HepG2 (cell line): Measurements from ENCODE around the gene SNRNP48. TPM values are rescaled to one million over a fixed set of nuclear protein-coding genes. Genes with fewer than 3 reads are reported as not detected.

Experiments used
- AGO2 ChIP-seq: fragments of 200-400 bp; formaldehyde crosslinking; optimal IDR thresholded peaks from 2 replicates; pipeline ENCODE3; 2017; ENCODE audit warnings: mild to moderate bottlenecking, low read depth, low read length, moderate library complexity
- EHMT2 ChIP-seq: fragments of 200-600 bp; sonication (generic); IDR thresholded peaks from 2 replicates; pipeline ENCODE4 v1.7.0; 2017; ENCODE audit warnings: antibody characterized with exemption, low read depth, low read length, borderline replicate concordance
- FOXO1 ChIP-seq: sonication (generic); formaldehyde crosslinking; IDR thresholded peaks from 2 replicates; pipeline ENCODE4 v1.4.0; 2020; ENCODE audit warnings: missing genetic modification reagents
- GATAD1 ChIP-seq: IDR thresholded peaks from 2 replicates; pipeline ENCODE4 v1.6.1; 2016; ENCODE audit warnings: missing genetic modification reagents, missing compliant biosample characterization
- JUND ChIP-seq: sonication (generic); formaldehyde crosslinking; IDR thresholded peaks from 2 replicates; pipeline ENCODE4 v1.8.0; 2022; ENCODE audit warnings: mild to moderate bottlenecking, missing genetic modification reagents
- KMT2A ChIP-seq: sonication (generic); formaldehyde crosslinking; IDR thresholded peaks from 2 replicates; pipeline ENCODE4 v1.4.0; 2020; ENCODE audit warnings: missing genetic modification reagents
- MBNL3 ChIP-seq: fragments of 250-450 bp; sonication (Bioruptor Pico); conservative IDR thresholded peaks from 2 replicates; pipeline ENCODE4 v1.8.0; 2022; ENCODE audit warnings: mild to moderate bottlenecking, inconsistent platforms
- MLXIP ChIP-seq: sonication (generic); formaldehyde crosslinking; IDR thresholded peaks from 2 replicates; pipeline ENCODE4 v1.9.0; 2021; ENCODE audit warnings: missing genetic modification reagents, borderline replicate concordance
- NCOA2 ChIP-seq: sonication (generic); formaldehyde crosslinking; IDR thresholded peaks from 2 replicates; pipeline ENCODE4 v1.8.0; 2022; ENCODE audit warnings: inconsistent platforms
- NFYB ChIP-seq: sonication (generic); formaldehyde crosslinking; IDR thresholded peaks from 2 replicates; pipeline ENCODE4 v1.4.0; 2020; ENCODE audit warnings: missing genetic modification reagents
- PCBP1 ChIP-seq: fragments of 200-400 bp; formaldehyde crosslinking; IDR thresholded peaks from 2 replicates; pipeline ENCODE4 v1.6.1; 2017; ENCODE audit warnings: mild to moderate bottlenecking, low read depth, low read length, borderline replicate concordance
- RBAK ChIP-seq: sonication (generic); formaldehyde crosslinking; IDR thresholded peaks from 2 replicates; pipeline ENCODE4 v1.5.1; 2020; ENCODE audit warnings: mild to moderate bottlenecking, missing genetic modification reagents
- SMAD9 ChIP-seq: sonication (generic); formaldehyde crosslinking; IDR thresholded peaks from 2 replicates; pipeline ENCODE4 v1.5.1; 2020; ENCODE audit warnings: mild to moderate bottlenecking, missing genetic modification reagents
- TARDBP ChIP-seq: sonication (generic); formaldehyde crosslinking; IDR thresholded peaks from 2 replicates; pipeline ENCODE4 v1.8.0; 2022; ENCODE audit warnings: mild to moderate bottlenecking, missing genetic modification reagents
- TOPORS ChIP-seq: sonication (generic); formaldehyde crosslinking; IDR thresholded peaks from 2 replicates; pipeline ENCODE4 v1.8.0; 2023; ENCODE audit warnings: mild to moderate bottlenecking, missing genetic modification reagents
- ZNF143 ChIP-seq: sonication (generic); formaldehyde crosslinking; IDR thresholded peaks from 2 replicates; pipeline ENCODE4 v1.4.0; 2020; ENCODE audit warnings: missing genetic modification reagents
- ZNF274 ChIP-seq: sonication (generic); formaldehyde crosslinking; IDR thresholded peaks from 2 replicates; pipeline ENCODE4 v1.5.1; 2020; ENCODE audit warnings: mild to moderate bottlenecking, missing genetic modification reagents
- ZNF292 ChIP-seq: sonication (generic); formaldehyde crosslinking; IDR thresholded peaks from 2 replicates; pipeline ENCODE4 v1.8.1; 2022; ENCODE audit warnings: mild to moderate bottlenecking, low read depth, missing genetic modification reagents, borderline replicate concordance
- ZNF556 ChIP-seq: sonication (generic); formaldehyde crosslinking; IDR thresholded peaks from 2 replicates; pipeline ENCODE4 v1.4.0; 2020; ENCODE audit warnings: mild to moderate bottlenecking, missing genetic modification reagents, borderline replicate concordance
- ZSCAN31 ChIP-seq: sonication (generic); formaldehyde crosslinking; IDR thresholded peaks from 2 replicates; pipeline ENCODE4 v1.5.0; 2020; ENCODE audit warnings: low read depth, mild to moderate bottlenecking, missing genetic modification reagents
- polyA plus RNA-seq, 8 experiments: library from polyadenylated mRNA; depleted of rRNA in 3 of 8; stranded (reverse) in 7 of 8; unstranded in 1 of 8; fragments of >200 nt; fragmentation: Illumina TruSeq in 4 of 8; extraction: Trizol in 4 of 8; gene quantifications; 2 replicates each; pipeline versions ENCODE4 v1.2.1 to v1.2.3, GENCODE V29; 2011 to 2016; ENCODE audit warnings: low read depth in 4 of 8, missing spikeins in 1 of 8, mixed read lengths in 1 of 8; ENCODE audit not compliant: insufficient read depth in 1 of 8
- total RNA-seq, 5 experiments: library from RNA; depleted of rRNA; stranded (reverse); fragments of >200 nt; fragmentation: Illumina TruSeq; extraction: Trizol; gene quantifications; 2 replicates each; pipeline ENCODE4 v1.2.3, GENCODE V29; 2016; ENCODE audit warnings: low read depth in 1 of 5
- TF ChIP-seq, protein P1 (sequence below), 2 experiments: sonication (generic) in 1 of 2; formaldehyde crosslinking in 1 of 2; IDR thresholded peaks; 2 replicates each; pipeline versions ENCODE4 v1.6.1 to v1.9.0; 2014 to 2022; ENCODE audit warnings: antibody characterized with exemption in 1 of 2, borderline replicate concordance in 1 of 2, inconsistent platforms in 1 of 2, low read depth in 1 of 2, missing genetic modification reagents in 1 of 2

Gene SNRNP48
- total and polyA plus RNA-seq, 2 of the 13 experiments (the other 11 are each of a cell fraction or from before 2014, with no cell fraction given), result 17.5 to 47.5 TPM

DNA sequence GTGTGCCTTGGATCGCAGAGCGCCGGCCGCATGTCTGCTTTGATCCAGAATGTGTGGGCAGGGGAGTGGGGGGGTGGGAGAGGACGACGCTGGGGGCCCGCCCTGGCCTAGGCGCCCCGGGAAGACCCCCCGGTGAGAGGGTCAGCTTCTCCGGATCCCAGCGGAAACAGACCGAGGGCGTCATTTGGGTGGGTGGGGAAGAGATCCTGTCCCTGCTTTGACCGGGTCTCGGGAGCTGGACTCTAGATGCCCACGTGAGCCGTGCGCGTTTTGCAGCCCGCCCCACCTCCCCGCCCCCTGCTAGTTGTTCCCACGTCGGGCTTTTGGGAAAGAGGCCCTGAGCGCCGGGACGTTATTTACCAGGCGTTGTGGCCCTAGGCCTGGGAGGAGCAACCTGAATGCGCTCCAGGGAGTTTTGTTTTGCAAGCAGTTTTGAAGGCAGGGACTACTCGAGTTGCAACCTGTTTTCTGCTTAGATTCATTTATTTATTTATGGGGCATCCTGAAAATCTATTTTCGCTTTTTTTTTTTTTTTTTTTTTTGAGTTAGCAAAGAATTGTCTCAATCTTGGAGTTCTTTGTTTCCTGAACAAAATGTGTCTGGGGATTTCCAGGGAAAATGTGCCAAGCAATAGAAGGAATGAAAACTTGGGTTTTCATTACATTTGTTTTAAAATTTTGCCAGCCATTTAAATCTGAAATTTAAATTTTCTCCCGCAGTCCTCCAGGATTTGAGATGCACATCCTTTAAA, 46.9 kb upstream of the SNRNP48 start (continued):
- TF ChIP-seq, protein P1, sequence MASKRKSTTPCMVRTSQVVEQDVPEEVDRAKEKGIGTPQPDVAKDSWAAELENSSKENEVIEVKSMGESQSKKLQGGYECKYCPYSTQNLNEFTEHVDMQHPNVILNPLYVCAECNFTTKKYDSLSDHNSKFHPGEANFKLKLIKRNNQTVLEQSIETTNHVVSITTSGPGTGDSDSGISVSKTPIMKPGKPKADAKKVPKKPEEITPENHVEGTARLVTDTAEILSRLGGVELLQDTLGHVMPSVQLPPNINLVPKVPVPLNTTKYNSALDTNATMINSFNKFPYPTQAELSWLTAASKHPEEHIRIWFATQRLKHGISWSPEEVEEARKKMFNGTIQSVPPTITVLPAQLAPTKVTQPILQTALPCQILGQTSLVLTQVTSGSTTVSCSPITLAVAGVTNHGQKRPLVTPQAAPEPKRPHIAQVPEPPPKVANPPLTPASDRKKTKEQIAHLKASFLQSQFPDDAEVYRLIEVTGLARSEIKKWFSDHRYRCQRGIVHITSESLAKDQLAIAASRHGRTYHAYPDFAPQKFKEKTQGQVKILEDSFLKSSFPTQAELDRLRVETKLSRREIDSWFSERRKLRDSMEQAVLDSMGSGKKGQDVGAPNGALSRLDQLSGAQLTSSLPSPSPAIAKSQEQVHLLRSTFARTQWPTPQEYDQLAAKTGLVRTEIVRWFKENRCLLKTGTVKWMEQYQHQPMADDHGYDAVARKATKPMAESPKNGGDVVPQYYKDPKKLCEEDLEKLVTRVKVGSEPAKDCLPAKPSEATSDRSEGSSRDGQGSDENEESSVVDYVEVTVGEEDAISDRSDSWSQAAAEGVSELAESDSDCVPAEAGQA (IDR thresholded peaks at IDR 0.05; ENCODE audit: low read depth), result no peak
- TF ChIP-seq, protein P1 (CRISPR knock-in tag; IDR thresholded peaks at IDR 0.05; ENCODE audit: borderline replicate concordance), result no peak
- no peak for TF ChIP-seq ZSCAN31
- TF ChIP-seq ZNF556 (CRISPR knock-in tag), result peak; percentile 61; the same call in 1 of the 2 replicates
- peak; percentile 62; the same call in 1 of the 2 replicates for TF ChIP-seq GATAD1 (CRISPR knock-in tag)
- no peak for TF ChIP-seq AGO2
- TF ChIP-seq MLXIP (CRISPR knock-in tag), result peak; percentile 79; the same call in 1 of the 2 replicates
- TF ChIP-seq SMAD9, result 0 out of 2 replicates have a peak, but pooled peaks have one; percentile 13
- TF ChIP-seq EHMT2, result no peak
- TF ChIP-seq TARDBP, result no peak
- TF ChIP-seq KMT2A (CRISPR knock-in tag), result peak; percentile 86
- TF ChIP-seq RBAK (CRISPR knock-in tag), result no peak
- no peak for TF ChIP-seq ZNF274
- peak; percentile 91; the same call in 1 of the 2 replicates for TF ChIP-seq PCBP1
- TF ChIP-seq NCOA2 (CRISPR knock-in tag), result peak; percentile 39; the same call in 1 of the 2 replicates
- peak; percentile 55 for TF ChIP-seq FOXO1
- no peak for TF ChIP-seq MBNL3 (CRISPR knock-in tag)
- peak; percentile 29; the same call in 1 of the 2 replicates for TF ChIP-seq NFYB (CRISPR knock-in tag)
- TF ChIP-seq ZNF143 (CRISPR knock-in tag), result 0 out of 2 replicates have a peak, but pooled peaks have one; percentile 35
- TF ChIP-seq JUND (CRISPR knock-in tag), result no peak
- TF ChIP-seq ZNF292 (CRISPR knock-in tag), result peak; percentile 48
- no peak for TF ChIP-seq TOPORS
